GM19468 (cell line): ENCODE results near the gene ACVR1B.

Source experiments
- ATAC-seq: cut with Tn5 transposase; IDR thresholded peaks from one replicate; pipeline ENCODE4 v1.9.1; 2021; ENCODE audit warnings: mild to moderate bottlenecking, moderate library complexity, moderate number of reproducible peaks; ENCODE audit not compliant: unreplicated experiment; ENCODE audit errors: extremely low read depth

Gene ACVR1B

GRCh38 chr12:51941604-51942003 lies 9.9 kb upstream of the ACVR1B start:
- no peak for ATAC-seq

- ATAC-seq = no peak
Measured at GRCh38 chr12:51942056-51942455, 9.4 kb upstream of the ACVR1B start.

GRCh38 chr12:51942501-51943000 lies 8.9 kb upstream of the ACVR1B start:
- ATAC-seq = no peak

- no peak for ATAC-seq
Measured at GRCh38 chr12:51943346-51943745, 8.2 kb upstream of the ACVR1B start.

GRCh38 chr12:51944608-51945233 lies 6.8 kb upstream of the ACVR1B start:
- ATAC-seq = no peak

- no peak for ATAC-seq
Measured at GRCh38 chr12:51947246-51947996, 4.1 kb upstream of the ACVR1B start.

- no peak for ATAC-seq
Measured at GRCh38 chr12:51948066-51948465, 3.4 kb upstream of the ACVR1B start.

- no peak for ATAC-seq
Measured at GRCh38 chr12:51949342-51950030, 2.0 kb upstream of the ACVR1B start.

GRCh38 chr12:51950682-51951198 lies 759 bp upstream of the ACVR1B start:
- no peak for ATAC-seq

- ATAC-seq = no peak
Measured at GRCh38 chr12:51951843-51952722, 584 bp downstream of the ACVR1B start.

- no peak for ATAC-seq
Measured at GRCh38 chr12:51953089-51953488, 1.6 kb downstream of the ACVR1B start.

GRCh38 chr12:51953864-51954263 lies 2.4 kb downstream of the ACVR1B start:
- no peak for ATAC-seq

- no peak for ATAC-seq
Measured at GRCh38 chr12:51954561-51955361, 3.3 kb downstream of the ACVR1B start.

GRCh38 chr12:51955702-51956101 lies 4.2 kb downstream of the ACVR1B start:
- ATAC-seq = no peak

GRCh38 chr12:51958542-51958941 lies 7.0 kb downstream of the ACVR1B start:
- no peak for ATAC-seq

- no peak for ATAC-seq
Measured at GRCh38 chr12:51959211-51959610, 7.7 kb downstream of the ACVR1B start.

GRCh38 chr12:51959921-51960320 lies 8.4 kb downstream of the ACVR1B start:
- no peak for ATAC-seq

GRCh38 chr12:51960488-51960887 lies 9.0 kb downstream of the ACVR1B start:
- ATAC-seq = no peak

- ATAC-seq = no peak
Measured at GRCh38 chr12:51960890-51961289, 9.4 kb downstream of the ACVR1B start.
